Liver (tissue), 9 donors: ENCODE results near the gene FAXDC2. TPM values are rescaled to one million over a fixed set of nuclear protein-coding genes. Genes with fewer than 3 reads are reported as not detected.

Experiments used
- DNase-seq: peaks from one replicate; pipeline ENCODE4 v3.0.0-alpha.2; 2017; ENCODE audit warnings: low spot score
- H3K27ac ChIP-seq, 2 donors: one replicate each; pipeline ENCODE4 v1.7.0; 2013; ENCODE audit warnings: inconsistent platforms in 2 of 2, low read length in 2 of 2, control low read depth in 1 of 2, low read depth in 1 of 2, mild to moderate bottlenecking in 1 of 2
- H3K27me3 ChIP-seq, 4 donors: one replicate each; pipeline versions ENCODE4 v1.6.1 to v1.7.0; 2013; ENCODE audit warnings: low read length in 3 of 4, inconsistent platforms in 1 of 4, mild to moderate bottlenecking in 1 of 4, moderate library complexity in 1 of 4; ENCODE audit not compliant: control insufficient read depth in 4 of 4, insufficient read depth in 4 of 4
- H3K36me3 ChIP-seq, 4 donors: one replicate each; pipeline versions ENCODE4 v1.6.1 to v1.7.0; 2013; ENCODE audit warnings: low read length in 3 of 4, mild to moderate bottlenecking in 3 of 4, low read depth in 1 of 4, moderate library complexity in 1 of 4; ENCODE audit not compliant: control insufficient read depth in 4 of 4, insufficient read depth in 3 of 4
- H3K4me1 ChIP-seq, 4 donors: one replicate each; pipeline versions ENCODE4 v1.6.1 to v1.7.0; 2013; ENCODE audit warnings: low read length in 3 of 4, mild to moderate bottlenecking in 3 of 4, moderate library complexity in 1 of 4; ENCODE audit not compliant: control insufficient read depth in 4 of 4, insufficient read depth in 4 of 4
- H3K4me3 ChIP-seq, 3 donors: one replicate each; pipeline versions ENCODE4 v1.6.1 to v1.7.0; 2013; ENCODE audit warnings: low read length in 3 of 3, control low read depth in 1 of 3, low read depth in 1 of 3, mild to moderate bottlenecking in 1 of 3
- H3K9ac ChIP-seq, 2 donors: one replicate each; pipeline ENCODE4 v1.7.0; 2013; ENCODE audit warnings: low read length in 2 of 2, mild to moderate bottlenecking in 2 of 2, moderate library complexity in 2 of 2, control low read depth in 1 of 2, low read depth in 1 of 2
- H3K9me3 ChIP-seq, 4 donors: one replicate each; pipeline versions ENCODE4 v1.6.1 to v1.7.0; 2013; ENCODE audit warnings: low read length in 3 of 4; ENCODE audit not compliant: control insufficient read depth in 4 of 4
- EGR1 ChIP-seq, 2 donors: IDR thresholded peaks; 2 replicates each; pipeline ENCODE4 v1.6.1; 2016 to 2018; ENCODE audit warnings: antibody characterized with exemption in 2 of 2, low read depth in 2 of 2
- FOXA1 ChIP-seq: IDR thresholded peaks from 2 replicates; pipeline ENCODE4 v1.6.1; 2016; ENCODE audit warnings: antibody characterized with exemption
- FOXA2 ChIP-seq: IDR thresholded peaks from 2 replicates; pipeline ENCODE4 v1.6.1; 2016; ENCODE audit warnings: antibody characterized with exemption
- GABPA ChIP-seq, 2 donors: IDR thresholded peaks in 1 of 2; conservative IDR thresholded peaks in 1 of 2; 2 replicates each; pipeline ENCODE4 v1.6.1; 2016; ENCODE audit warnings: antibody characterized with exemption in 2 of 2, mild to moderate bottlenecking in 1 of 2, moderate library complexity in 1 of 2
- HNF4A ChIP-seq, 2 donors: conservative IDR thresholded peaks; 2 replicates each; pipeline ENCODE4 v1.6.1; 2016; ENCODE audit warnings: antibody characterized with exemption in 2 of 2, mild to moderate bottlenecking in 2 of 2
- JUND ChIP-seq, 2 donors: IDR thresholded peaks; 2 replicates each; pipeline ENCODE4 v1.6.1; 2016; ENCODE audit warnings: antibody characterized with exemption in 2 of 2
- NR2F2 ChIP-seq: IDR thresholded peaks from 2 replicates; pipeline ENCODE4 v1.6.1; 2016; ENCODE audit warnings: antibody characterized with exemption
- RXRA ChIP-seq, 2 donors: IDR thresholded peaks; 2 replicates each; pipeline ENCODE4 v1.6.1; 2017 to 2018; ENCODE audit warnings: antibody characterized with exemption in 2 of 2, mild to moderate bottlenecking in 1 of 2
- SP1 ChIP-seq: IDR thresholded peaks from 2 replicates; pipeline ENCODE4 v1.6.1; 2018; ENCODE audit warnings: antibody characterized with exemption, mild to moderate bottlenecking
- TAF1 ChIP-seq: conservative IDR thresholded peaks from 2 replicates; pipeline ENCODE4 v1.6.1; 2016; ENCODE audit warnings: antibody characterized with exemption, mild to moderate bottlenecking
- YY1 ChIP-seq: IDR thresholded peaks from 2 replicates; pipeline ENCODE4 v1.6.1; 2016; ENCODE audit warnings: antibody characterized with exemption, mild to moderate bottlenecking
- WGBS: extraction: QIAGEN DNeasy Blood & Tissue Kit; methylation state at CpG from one replicate; pipeline ENCODE4 v1.1.7; 2013; 5-methylcytosine and 5-hydroxymethylcytosine counted together
- polyA plus RNA-seq, 2 donors: library from polyadenylated mRNA; stranded (reverse) in 1 of 2; unstranded in 1 of 2; fragments of 200-250 nt in 1 of 2; fragments of >200 nt in 1 of 2; fragmentation: Nextera tagmentation in 1 of 2; extraction: Ambion mirVana in 1 of 2; gene quantifications; one replicate each; pipeline versions ENCODE4 v1.2.1 to v1.2.3, GENCODE V29; 2013 to 2015
- total RNA-seq, 2 donors: library from RNA; depleted of rRNA; stranded (reverse); fragments of >200 nt; gene quantifications; one replicate each; pipeline ENCODE4 v1.2.3, GENCODE V29; 2014
- TF ChIP-seq, protein P1 (sequence below): IDR thresholded peaks from 2 replicates; pipeline ENCODE4 v1.6.1; 2016; ENCODE audit warnings: antibody characterized with exemption, mild to moderate bottlenecking
- TF ChIP-seq, protein P2 (sequence below): IDR thresholded peaks from 2 replicates; pipeline ENCODE4 v1.6.1; 2016; ENCODE audit warnings: antibody characterized with exemption
- TF ChIP-seq, protein P3 (sequence below): IDR thresholded peaks from 2 replicates; pipeline ENCODE4 v1.6.1; 2016; ENCODE audit warnings: antibody characterized with exemption
- TF ChIP-seq, protein P4 (sequence below): IDR thresholded peaks from 2 replicates; pipeline ENCODE4 v1.6.1; 2016; ENCODE audit warnings: antibody characterized with exemption
- TF ChIP-seq, protein P5 (sequence below): fragments of 150-350 bp; IDR thresholded peaks from 2 replicates; pipeline ENCODE4 v1.5.1; 2017; ENCODE audit warnings: improper control_type of control experiment, low read depth, low read length; ENCODE audit not compliant: missing input control
- donor health status: healthy.
- donor health status: healthy.
- donor health status: healthy.
- donor health status: healthy.
- donor health status: healthy.

FAXDC2 gene
- total and polyA plus RNA-seq, 4 donors = 27.5 to 110 (median 64.5) TPM

DNA sequence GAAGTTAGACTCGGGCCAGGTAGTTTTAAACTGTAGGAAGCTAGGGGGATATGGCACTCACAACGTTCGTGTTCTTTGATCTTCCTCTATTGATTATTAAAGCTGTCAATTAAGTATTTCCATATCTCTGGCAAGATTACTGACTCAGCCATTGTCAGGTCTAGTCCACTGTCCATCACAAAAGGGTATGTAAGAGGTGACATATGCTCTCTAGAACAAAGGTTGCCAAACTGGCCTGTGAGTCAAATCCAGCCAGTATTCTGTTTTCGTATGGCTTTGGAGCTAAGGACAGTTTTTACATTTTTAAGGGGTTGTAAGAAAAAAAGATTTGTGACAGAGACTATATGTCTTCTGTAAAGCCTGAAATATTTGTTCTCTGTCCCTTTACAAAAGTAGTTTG is 44.2 kb downstream of the FAXDC2 start (continued):
- TF ChIP-seq SP1 (no peak), GABPA (IDR thresholded peaks at IDR 0.05 in 1 of 2, conservative IDR thresholded peaks at IDR 0.05 in 1 of 2) (no peak), EGR1 (IDR thresholded peaks at IDR 0.05; ENCODE audit: low read depth in 2 of 2) (no peak)
- TF ChIP-seq, protein P1, sequence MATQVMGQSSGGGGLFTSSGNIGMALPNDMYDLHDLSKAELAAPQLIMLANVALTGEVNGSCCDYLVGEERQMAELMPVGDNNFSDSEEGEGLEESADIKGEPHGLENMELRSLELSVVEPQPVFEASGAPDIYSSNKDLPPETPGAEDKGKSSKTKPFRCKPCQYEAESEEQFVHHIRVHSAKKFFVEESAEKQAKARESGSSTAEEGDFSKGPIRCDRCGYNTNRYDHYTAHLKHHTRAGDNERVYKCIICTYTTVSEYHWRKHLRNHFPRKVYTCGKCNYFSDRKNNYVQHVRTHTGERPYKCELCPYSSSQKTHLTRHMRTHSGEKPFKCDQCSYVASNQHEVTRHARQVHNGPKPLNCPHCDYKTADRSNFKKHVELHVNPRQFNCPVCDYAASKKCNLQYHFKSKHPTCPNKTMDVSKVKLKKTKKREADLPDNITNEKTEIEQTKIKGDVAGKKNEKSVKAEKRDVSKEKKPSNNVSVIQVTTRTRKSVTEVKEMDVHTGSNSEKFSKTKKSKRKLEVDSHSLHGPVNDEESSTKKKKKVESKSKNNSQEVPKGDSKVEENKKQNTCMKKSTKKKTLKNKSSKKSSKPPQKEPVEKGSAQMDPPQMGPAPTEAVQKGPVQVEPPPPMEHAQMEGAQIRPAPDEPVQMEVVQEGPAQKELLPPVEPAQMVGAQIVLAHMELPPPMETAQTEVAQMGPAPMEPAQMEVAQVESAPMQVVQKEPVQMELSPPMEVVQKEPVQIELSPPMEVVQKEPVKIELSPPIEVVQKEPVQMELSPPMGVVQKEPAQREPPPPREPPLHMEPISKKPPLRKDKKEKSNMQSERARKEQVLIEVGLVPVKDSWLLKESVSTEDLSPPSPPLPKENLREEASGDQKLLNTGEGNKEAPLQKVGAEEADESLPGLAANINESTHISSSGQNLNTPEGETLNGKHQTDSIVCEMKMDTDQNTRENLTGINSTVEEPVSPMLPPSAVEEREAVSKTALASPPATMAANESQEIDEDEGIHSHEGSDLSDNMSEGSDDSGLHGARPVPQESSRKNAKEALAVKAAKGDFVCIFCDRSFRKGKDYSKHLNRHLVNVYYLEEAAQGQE = no peak

DNA sequence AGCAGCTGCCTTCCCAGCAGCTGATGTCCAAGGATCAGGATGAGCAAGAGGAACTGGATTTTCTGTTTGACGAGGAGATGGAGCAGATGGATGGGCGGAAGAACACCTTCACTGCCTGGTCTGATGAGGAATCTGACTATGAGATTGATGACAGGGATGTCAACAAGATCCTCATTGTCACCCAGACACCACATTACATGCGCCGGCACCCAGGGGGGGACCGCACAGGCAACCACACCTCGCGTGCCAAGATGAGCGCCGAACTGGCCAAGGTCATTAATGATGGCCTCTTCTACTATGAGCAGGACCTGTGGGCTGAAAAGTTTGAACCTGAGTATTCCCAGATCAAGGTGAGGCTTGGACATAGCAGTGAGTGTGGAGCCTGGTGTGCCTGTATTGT is 48.4 kb downstream of the FAXDC2 start:
- TF ChIP-seq, protein P1 = no peak
- TF ChIP-seq FOXA1 (no peak), HNF4A (conservative IDR thresholded peaks at IDR 0.05) (no peak)
- H3K36me3 ChIP-seq = peaks cover 24 to 85% (median 78%) of the 10 kb centered on the region in 4 donors
- no peak overlapping the region for H3K9ac ChIP-seq
- H3K4me1 ChIP-seq = no peaks in the 10 kb centered on the region
- no peak overlapping the region for H3K27ac ChIP-seq
- WGBS = 98% methylated on average over 9 of the region's 9 CpGs
- no peaks in the 10 kb centered on the region for H3K27me3 ChIP-seq
- H3K9me3 ChIP-seq = no peaks in the 10 kb centered on the region
- no peak overlapping the region for H3K4me3 ChIP-seq
- DNase-seq = no peak

DNA sequence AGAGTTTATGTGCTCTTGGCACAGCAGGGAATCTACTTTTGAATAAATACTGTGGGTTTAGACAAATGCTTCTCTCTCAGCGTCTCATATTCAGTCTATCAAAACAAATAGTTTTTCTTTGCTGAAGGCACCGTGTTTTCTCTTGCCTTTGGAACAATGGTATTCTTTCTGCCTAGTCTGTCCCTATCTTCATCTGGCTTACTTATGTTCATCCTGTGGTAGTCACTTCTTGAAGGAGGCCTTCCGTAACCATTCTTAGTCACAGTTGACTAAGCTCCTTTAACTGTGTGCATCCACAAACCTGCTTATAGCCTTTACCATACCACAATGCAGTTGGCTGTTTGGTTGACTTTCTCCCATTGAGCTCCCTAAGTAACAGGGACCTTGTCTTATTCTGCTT is 49.3 kb downstream of the FAXDC2 start:
- Histone ChIP-seq H3K27me3 (no peaks in the 10 kb centered on the region), H3K27ac (no peak overlapping the region), H3K9me3 (no peaks in the 10 kb centered on the region), H3K4me1 (no peaks in the 10 kb centered on the region), H3K36me3 (peaks cover 24 to 81% (median 72%) of the 10 kb centered on the region in 4 donors), H3K9ac (no peak overlapping the region), H3K4me3 (no peak overlapping the region)
- no peak for DNase-seq
- WGBS = 95% methylated on average over 3 of the region's 3 CpGs
- no peak for TF ChIP-seq YY1
- TF ChIP-seq, protein P1 = no peak
- no peak for TF ChIP-seq NR2F2
- TF ChIP-seq, protein P2, sequence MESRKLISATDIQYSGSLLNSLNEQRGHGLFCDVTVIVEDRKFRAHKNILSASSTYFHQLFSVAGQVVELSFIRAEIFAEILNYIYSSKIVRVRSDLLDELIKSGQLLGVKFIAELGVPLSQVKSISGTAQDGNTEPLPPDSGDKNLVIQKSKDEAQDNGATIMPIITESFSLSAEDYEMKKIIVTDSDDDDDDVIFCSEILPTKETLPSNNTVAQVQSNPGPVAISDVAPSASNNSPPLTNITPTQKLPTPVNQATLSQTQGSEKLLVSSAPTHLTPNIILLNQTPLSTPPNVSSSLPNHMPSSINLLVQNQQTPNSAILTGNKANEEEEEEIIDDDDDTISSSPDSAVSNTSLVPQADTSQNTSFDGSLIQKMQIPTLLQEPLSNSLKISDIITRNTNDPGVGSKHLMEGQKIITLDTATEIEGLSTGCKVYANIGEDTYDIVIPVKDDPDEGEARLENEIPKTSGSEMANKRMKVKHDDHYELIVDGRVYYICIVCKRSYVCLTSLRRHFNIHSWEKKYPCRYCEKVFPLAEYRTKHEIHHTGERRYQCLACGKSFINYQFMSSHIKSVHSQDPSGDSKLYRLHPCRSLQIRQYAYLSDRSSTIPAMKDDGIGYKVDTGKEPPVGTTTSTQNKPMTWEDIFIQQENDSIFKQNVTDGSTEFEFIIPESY = no peak
- TF ChIP-seq, protein P3, sequence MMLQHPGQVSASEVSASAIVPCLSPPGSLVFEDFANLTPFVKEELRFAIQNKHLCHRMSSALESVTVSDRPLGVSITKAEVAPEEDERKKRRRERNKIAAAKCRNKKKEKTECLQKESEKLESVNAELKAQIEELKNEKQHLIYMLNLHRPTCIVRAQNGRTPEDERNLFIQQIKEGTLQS = no peak
- TF ChIP-seq, protein P4, sequence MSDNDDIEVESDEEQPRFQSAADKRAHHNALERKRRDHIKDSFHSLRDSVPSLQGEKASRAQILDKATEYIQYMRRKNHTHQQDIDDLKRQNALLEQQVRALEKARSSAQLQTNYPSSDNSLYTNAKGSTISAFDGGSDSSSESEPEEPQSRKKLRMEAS = no peak
- no peak for TF ChIP-seq RXRA (IDR thresholded peaks at IDR 0.05)
- no peak for TF ChIP-seq TAF1
- TF ChIP-seq, protein P5, sequence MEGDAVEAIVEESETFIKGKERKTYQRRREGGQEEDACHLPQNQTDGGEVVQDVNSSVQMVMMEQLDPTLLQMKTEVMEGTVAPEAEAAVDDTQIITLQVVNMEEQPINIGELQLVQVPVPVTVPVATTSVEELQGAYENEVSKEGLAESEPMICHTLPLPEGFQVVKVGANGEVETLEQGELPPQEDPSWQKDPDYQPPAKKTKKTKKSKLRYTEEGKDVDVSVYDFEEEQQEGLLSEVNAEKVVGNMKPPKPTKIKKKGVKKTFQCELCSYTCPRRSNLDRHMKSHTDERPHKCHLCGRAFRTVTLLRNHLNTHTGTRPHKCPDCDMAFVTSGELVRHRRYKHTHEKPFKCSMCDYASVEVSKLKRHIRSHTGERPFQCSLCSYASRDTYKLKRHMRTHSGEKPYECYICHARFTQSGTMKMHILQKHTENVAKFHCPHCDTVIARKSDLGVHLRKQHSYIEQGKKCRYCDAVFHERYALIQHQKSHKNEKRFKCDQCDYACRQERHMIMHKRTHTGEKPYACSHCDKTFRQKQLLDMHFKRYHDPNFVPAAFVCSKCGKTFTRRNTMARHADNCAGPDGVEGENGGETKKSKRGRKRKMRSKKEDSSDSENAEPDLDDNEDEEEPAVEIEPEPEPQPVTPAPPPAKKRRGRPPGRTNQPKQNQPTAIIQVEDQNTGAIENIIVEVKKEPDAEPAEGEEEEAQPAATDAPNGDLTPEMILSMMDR = no peak
- no peak for TF ChIP-seq FOXA2
- TF ChIP-seq JUND (IDR thresholded peaks at IDR 0.05) = no peak
